Stomach (tissue), 9 donors: ENCODE measurements around the gene AFAP1. TPM values are rescaled to one million over a fixed set of nuclear protein-coding genes. Genes with fewer than 3 reads are reported as not detected.

Experiments used
- DNase-seq, 2 donors: peaks; one replicate each; pipeline versions ENCODE4 v3.0.0 to v3.0.0-alpha.2; 2013 to 2019
- H3K27ac ChIP-seq, 5 donors: fragments of 200-600 bp in 4 of 5; sonication (generic) in 4 of 5; one replicate each; pipeline ENCODE4 v1.5.1; 2013 to 2019; ENCODE audit warnings: mild to moderate bottlenecking in 1 of 5, moderate library complexity in 1 of 5
- H3K27me3 ChIP-seq, 3 donors: fragments of 200-600 bp; sonication (generic); one replicate each; pipeline ENCODE4 v1.5.1; 2017 to 2019; ENCODE audit warnings: mixed run types in 1 of 3
- H3K36me3 ChIP-seq, 4 donors: fragments of 200-600 bp; sonication (generic); 1 replicate in 3 of 4; 2 replicates in 1 of 4; pipeline ENCODE4 v1.5.1; 2016 to 2019
- H3K4me1 ChIP-seq, 4 donors: fragments of 200-600 bp; sonication (generic); one replicate each; pipeline ENCODE4 v1.5.1; 2016 to 2019
- H3K4me3 ChIP-seq, 4 donors: fragments of 200-600 bp; sonication (generic) in 3 of 4; one replicate each; pipeline ENCODE4 v1.5.1; 2016 to 2019; ENCODE audit warnings: mild to moderate bottlenecking in 1 of 4
- H3K9me3 ChIP-seq, 4 donors: fragments of 200-600 bp; sonication (generic); one replicate each; pipeline ENCODE4 v1.5.1; 2016 to 2019
- CTCF ChIP-seq, 7 experiments: fragments of 450-650 bp in 4 of 7; fragments of 200-600 bp in 3 of 7; sonication (generic) in 3 of 7; IDR thresholded peaks; one replicate each; pipeline ENCODE4 v1.5.1; 2016 to 2019; ENCODE audit warnings: antibody characterized with exemption in 7 of 7, control low read depth in 2 of 7, mild to moderate bottlenecking in 1 of 7
- EP300 ChIP-seq: sonication (generic); formaldehyde crosslinking; IDR thresholded peaks from one replicate; pipeline ENCODE4 v1.6.1; 2017; ENCODE audit warnings: antibody characterized with exemption
- POLR2A ChIP-seq, 4 donors: fragments of 450-650 bp; IDR thresholded peaks; one replicate each; pipeline ENCODE4 v1.6.1; 2016; ENCODE audit warnings: antibody characterized with exemption in 4 of 4, control low read depth in 2 of 4, mild to moderate bottlenecking in 1 of 4, moderate library complexity in 1 of 4
- POLR2AphosphoS5 ChIP-seq, 3 donors: sonication (generic); formaldehyde crosslinking; IDR thresholded peaks; one replicate each; pipeline ENCODE4 v1.6.1; 2016; ENCODE audit warnings: antibody characterized with exemption in 3 of 3
- WGBS, 5 donors: extraction: QIAGEN DNeasy Blood & Tissue Kit in 3 of 5; methylation state at CpG; one replicate each; pipeline versions ENCODE4 v1.1.5 to v1.1.7; 2013 to 2018; 5-methylcytosine and 5-hydroxymethylcytosine counted together
- intact Hi-C: fragments of 100-400 bp; cut with DNase I; formaldehyde crosslinking; loops from one replicate; pipeline ENCODE4 v1.15.1; 2023; ENCODE audit warnings: low total_unique reads
- polyA plus RNA-seq, 3 donors: library from polyadenylated mRNA; stranded (reverse); fragments of 200-250 nt; gene quantifications; one replicate each; pipeline ENCODE4 v1.2.3, GENCODE V29; 2013
- total RNA-seq, 5 donors: library from RNA; depleted of rRNA; stranded (reverse); fragments of >200 nt; gene quantifications; one replicate each; pipeline versions ENCODE4 v1.1.0 to v1.2.3, GENCODE V29; 2014 to 2016
- donor health status: healthy with polysubstance abuse.
- donor health status: Bipolar disorder and iron deficiency.
- donor health status: healthy.

Gene AFAP1
- total and polyA plus RNA-seq, 8 donors = 4.1 to 88.9 (median 12.8) TPM

GRCh38 chr4:7712021-7712671, 227.5 kb downstream of the AFAP1 start:
- Histone ChIP-seq H3K27me3 (peaks cover 0 to 2% (median 0%) of the 10 kb centered on the region in 3 donors), H3K9me3 (peaks cover 0 to 10% (median 3%) of the 10 kb centered on the region in 4 donors), H3K27ac (no peak overlapping the region), H3K4me3 (no peak overlapping the region), H3K4me1 (no peaks in the 10 kb centered on the region), H3K36me3 (peaks cover 0 to 5% (median 0%) of the 10 kb centered on the region in 4 donors)
- no peak for DNase-seq
- WGBS, 5 donors = 85 to 95% (median 90%) methylated on average over 11 to 19 of the region's 19 CpGs
- no peak for TF ChIP-seq EP300
- no peak for TF ChIP-seq CTCF (IDR thresholded peaks at IDR 0.05)
- no peak for TF ChIP-seq POLR2A (IDR thresholded peaks at IDR 0.05)
- no peak for TF ChIP-seq POLR2AphosphoS5 (IDR thresholded peaks at IDR 0.05)
- intact Hi-C loops = no loop called here

GRCh38 chr4:7711307-7711963, 228.2 kb downstream of the AFAP1 start:
- H3K27me3 ChIP-seq = no peaks in the 10 kb centered on the region
- H3K27ac ChIP-seq = no peak overlapping the region
- TF ChIP-seq CTCF (IDR thresholded peaks at IDR 0.05) (no peak), EP300 (no peak), POLR2A (IDR thresholded peaks at IDR 0.05) (no peak), POLR2AphosphoS5 (IDR thresholded peaks at IDR 0.05) (no peak)
- WGBS, 5 donors = 88 to 95% (median 92%) methylated on average over 8 to 10 of the region's 10 CpGs
- intact Hi-C loops = no loop called here
- no peak overlapping the region for H3K4me3 ChIP-seq
- H3K36me3 ChIP-seq = peaks cover 0 to 5% (median 0%) of the 10 kb centered on the region in 4 donors
- DNase-seq = no peak
- peaks cover 0 to 10% (median 3%) of the 10 kb centered on the region in 4 donors for H3K9me3 ChIP-seq
- no peaks in the 10 kb centered on the region for H3K4me1 ChIP-seq

DNA sequence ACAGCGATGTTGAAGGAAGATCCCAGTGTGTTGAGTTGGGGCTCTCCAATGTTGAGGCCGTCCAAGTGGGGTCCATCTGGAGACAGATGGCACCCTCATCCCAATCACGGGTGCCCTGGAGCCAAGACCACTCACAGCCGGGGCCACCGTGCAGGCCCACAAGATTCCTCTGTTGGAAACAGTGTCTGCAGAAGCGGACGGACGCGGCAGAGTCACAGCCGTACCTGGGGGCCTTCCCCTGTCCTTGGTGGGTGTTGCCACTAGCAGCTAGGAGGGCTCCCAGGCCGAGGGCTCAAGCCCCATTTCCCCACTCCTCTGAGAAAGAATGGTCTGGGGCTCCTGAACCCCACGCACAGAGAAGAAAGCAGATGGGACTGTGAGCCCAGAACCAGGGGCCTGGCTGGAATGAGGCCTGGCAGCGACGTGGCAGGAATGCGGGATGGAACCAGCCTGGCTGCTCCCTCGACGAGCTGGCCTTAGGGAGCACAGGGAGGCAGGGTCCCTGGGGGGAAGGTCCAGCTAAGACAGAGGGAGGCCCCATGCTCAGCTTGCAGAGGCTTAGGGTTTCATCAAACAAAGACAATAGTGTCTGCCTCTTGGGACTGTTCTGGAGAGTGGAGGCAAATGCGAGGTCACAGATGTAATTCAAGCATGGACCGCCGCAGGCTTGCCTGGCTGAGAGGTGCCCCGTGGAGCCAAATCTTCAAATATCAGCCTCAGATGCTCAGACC, 228.9 kb downstream of the AFAP1 start:
- intact Hi-C loops = no loop called here
- no peaks in the 10 kb centered on the region for H3K27me3 ChIP-seq
- WGBS, 5 donors = 81 to 90% (median 87%) methylated on average over 15 to 21 of the region's 21 CpGs
- H3K9me3 ChIP-seq = peaks cover 0 to 10% (median 3%) of the 10 kb centered on the region in 4 donors
- no peaks in the 10 kb centered on the region for H3K4me1 ChIP-seq
- H3K27ac ChIP-seq = no peak overlapping the region
- peaks cover 0 to 5% (median 0%) of the 10 kb centered on the region in 4 donors for H3K36me3 ChIP-seq
- no peak for TF ChIP-seq CTCF (IDR thresholded peaks at IDR 0.05)
- no peak for DNase-seq
- no peak overlapping the region for H3K4me3 ChIP-seq

GRCh38 chr4:7710126-7710525, 229.5 kb downstream of the AFAP1 start:
- Histone ChIP-seq H3K27ac (no peak overlapping the region), H3K4me1 (no peaks in the 10 kb centered on the region), H3K36me3 (peaks cover 0 to 5% (median 0%) of the 10 kb centered on the region in 4 donors), H3K27me3 (no peaks in the 10 kb centered on the region), H3K9me3 (peaks cover 0 to 10% (median 3%) of the 10 kb centered on the region in 4 donors), H3K4me3 (no peak overlapping the region)
- TF ChIP-seq POLR2AphosphoS5 (IDR thresholded peaks at IDR 0.05) = no peak
- no peak for TF ChIP-seq CTCF (IDR thresholded peaks at IDR 0.05)
- no peak for TF ChIP-seq POLR2A (IDR thresholded peaks at IDR 0.05)
- no peak for TF ChIP-seq EP300
- intact Hi-C loops = no loop called here
- no peak for DNase-seq
- 82 to 93% (median 87%) methylated on average over 10 to 11 of the region's 11 CpGs for WGBS, 5 donors
